Measurements from ENCODE around the gene PEAK1.

GRCh38 chr15:77171221-77171967 is 248.5 kb downstream of the PEAK1 start:
- TF ChIP-seq CTCF (IDR thresholded peaks at IDR 0.05) (no peak), POLR2A (IDR thresholded peaks at IDR 0.05) (no peak), POLR2AphosphoS5 (IDR thresholded peaks at IDR 0.05) (no peak)
